B cell (primary cell): ENCODE results near the gene SERGEF. TPM values are rescaled to one million over a fixed set of nuclear protein-coding genes. Genes with fewer than 3 reads are reported as not detected.
"Not testable (repeated sequence)": the region's sequence is repeated elsewhere in the genome, so short reads cannot be mapped to it uniquely, and the experiment has no call there.

Source experiments
- ATAC-seq: fragments of 200-7000 bp; cut with Tn5 transposase; one replicate; pipeline ENCODE4 v1.10.0; 2021; ENCODE audit warnings: low read depth, mild to moderate bottlenecking, moderate number of reproducible peaks, moderate library complexity
- CTCF ChIA-PET: fragments of 350-600 bp; sonication (Branson Sonifier 250); formaldehyde crosslinking; loops from one replicate; lab custom pipeline; 2021; ENCODE audit warnings: antibody characterized with exemption, inconsistent platforms; lab: Charles Lee
- POLR2A ChIA-PET: fragments of 350-600 bp; sonication (Branson Sonifier 250); formaldehyde crosslinking; loops from one replicate; lab custom pipeline; 2021; ENCODE audit warnings: antibody characterized with exemption; lab: Charles Lee
- DNase-seq: peaks from one replicate; pipeline ENCODE4 v3.0.0; 2013
- H2AFZ ChIP-seq: 2 replicates; pipeline ENCODE4 v1.6.1; 2012; ENCODE audit warnings: mild to moderate bottlenecking, low read depth, low read length; ENCODE audit not compliant: insufficient read depth, poor library complexity, severe bottlenecking
- H3K27ac ChIP-seq, 2 donors: 1 replicate in 1 of 2; 2 replicates in 1 of 2; pipeline ENCODE4 v1.5.1; 2012 to 2013; ENCODE audit warnings: low read length in 2 of 2, mild to moderate bottlenecking in 2 of 2, moderate library complexity in 1 of 2
- H3K27me3 ChIP-seq, 4 experiments: fragments of 200-600 bp in 1 of 4; sonication (generic) in 1 of 4; replicated peaks in 1 of 4; 1 replicate in 2 of 4; 2 replicates in 2 of 4; pipeline versions ENCODE4 v1.6.1 to v1.7.0; 2013 to 2016; ENCODE audit warnings: low read length in 3 of 4, mild to moderate bottlenecking in 2 of 4, mixed read lengths in 1 of 4, moderate library complexity in 1 of 4; ENCODE audit not compliant: insufficient read depth in 4 of 4, control insufficient read depth in 3 of 4; ENCODE audit errors: control extremely low read depth in 1 of 4
- H3K36me3 ChIP-seq, 2 experiments: replicated peaks in 1 of 2; 1 replicate in 1 of 2; 2 replicates in 1 of 2; pipeline versions ENCODE4 v1.6.1 to v1.7.1; 2013; ENCODE audit warnings: low read length in 1 of 2; ENCODE audit not compliant: insufficient read depth in 2 of 2, control insufficient read depth in 1 of 2; ENCODE audit errors: control extremely low read depth in 1 of 2, extremely low read depth in 1 of 2
- H3K4me1 ChIP-seq, 2 donors: fragments of 200-600 bp in 1 of 2; sonication (generic) in 1 of 2; 1 replicate in 1 of 2; 2 replicates in 1 of 2; pipeline versions ENCODE4 v1.5.1 to v1.6.1; 2013 to 2017; ENCODE audit warnings: low read length in 2 of 2; ENCODE audit not compliant: control insufficient read depth in 2 of 2, insufficient read depth in 2 of 2
- H3K4me2 ChIP-seq: replicated peaks from 2 replicates; pipeline ENCODE3; 2012; ENCODE audit warnings: mild to moderate bottlenecking, low read depth, low read length; ENCODE audit not compliant: poor library complexity, severe bottlenecking
- H3K4me3 ChIP-seq, 5 experiments: fragments of 200-600 bp in 1 of 5; sonication (generic) in 1 of 5; 1 replicate in 3 of 5; 2 replicates in 2 of 5; pipeline versions ENCODE4 v1.5.1 to v1.7.0; 2011 to 2016; ENCODE audit warnings: low read length in 4 of 5, mild to moderate bottlenecking in 4 of 5, low read depth in 2 of 5, control low read depth in 1 of 5, moderate library complexity in 1 of 5; ENCODE audit not compliant: insufficient read depth in 1 of 5; ENCODE audit errors: control extremely low read depth in 1 of 5, extremely low read depth in 1 of 5
- H3K79me2 ChIP-seq: fragments of 200-600 bp; sonication (generic); one replicate; pipeline ENCODE4 v1.6.0; 2016; ENCODE audit warnings: low read length; ENCODE audit not compliant: control insufficient read depth, insufficient read depth
- H3K9ac ChIP-seq: fragments of 200-600 bp; sonication (generic); 2 replicates; pipeline ENCODE4 v1.6.1; 2017; ENCODE audit warnings: mild to moderate bottlenecking, low read length, moderate library complexity
- H3K9me3 ChIP-seq, 3 donors: one replicate each; pipeline versions ENCODE4 v1.6.1 to v1.7.1; 2013; ENCODE audit warnings: low read length in 2 of 3; ENCODE audit not compliant: control insufficient read depth in 2 of 3, insufficient read depth in 1 of 3; ENCODE audit errors: control extremely low read depth in 1 of 3
- H4K20me1 ChIP-seq: 2 replicates; pipeline ENCODE4 v1.6.0; 2012; ENCODE audit warnings: mild to moderate bottlenecking, low read length; ENCODE audit not compliant: insufficient read depth, control insufficient read depth, poor library complexity, severe bottlenecking
- H3K27ac Mint-ChIP-seq: one replicate; pipeline ENCODE4 v1.8.0; 2021; ENCODE audit warnings: mixed read lengths
- H3K27me3 Mint-ChIP-seq: one replicate; pipeline ENCODE4 v1.8.0; 2021; ENCODE audit warnings: mixed read lengths
- H3K4me1 Mint-ChIP-seq: one replicate; pipeline ENCODE4 v1.8.0; 2021; ENCODE audit warnings: mixed read lengths
- H3K4me3 Mint-ChIP-seq: one replicate; pipeline ENCODE4 v1.8.0; 2021; ENCODE audit warnings: mixed read lengths
- H3K9me3 Mint-ChIP-seq: one replicate; pipeline ENCODE4 v1.8.0; 2022; ENCODE audit warnings: mixed read lengths; ENCODE audit not compliant: insufficient read depth
- CTCF ChIP-seq: fragments of 200-600 bp; IDR thresholded peaks from one replicate; pipeline ENCODE4 v1.8.0; 2022; ENCODE audit warnings: antibody characterized with exemption, mild to moderate bottlenecking
- EZH2 ChIP-seq: IDR thresholded peaks from 2 replicates; pipeline ENCODE4 v1.6.1; 2012; ENCODE audit warnings: borderline replicate concordance, low read depth, mild to moderate bottlenecking, moderate library complexity, low read length; ENCODE audit not compliant: insufficient read depth, poor library complexity, severe bottlenecking
- WGBS: methylation state at CpG from one replicate; pipeline ENCODE4 v1.1.5; 2013; ENCODE audit warnings: missing lambda C conversion rate; ENCODE audit not compliant: insufficient coverage; 5-methylcytosine and 5-hydroxymethylcytosine counted together
- intact Hi-C: fragments of 100-400 bp; cut with micrococcal nuclease; formaldehyde crosslinking; loops from one replicate; pipeline ENCODE4 v1.10.0; 2022
- polyA plus RNA-seq: library from polyadenylated mRNA; depleted of rRNA; stranded (reverse); fragments of >200 nt; gene quantifications from 2 replicates; pipeline ENCODE4 v1.2.3, GENCODE V29; 2012
- total RNA-seq, 2 donors: library from RNA; stranded (reverse); fragments of 120-200 nt in 1 of 2; gene quantifications; 1 replicate in 1 of 2; 2 replicates in 1 of 2; pipeline versions ENCODE4 v1.2.3 to v1.2.4, GENCODE V29; 2013 to 2022

Gene SERGEF
- total and polyA plus RNA-seq, 2 donors (not counting 1 experiment from before 2014, with no cell fraction given) = 24.2 to 54.3 TPM

GRCh38 chr11:17897495-17897894 lies 115.4 kb downstream of the SERGEF start:
- Histone ChIP-seq H3K9me3 (no peaks in the 10 kb centered on the region), H3K4me2 (no peak overlapping the region), H3K36me3 (peaks cover 0 to 18% of the 10 kb centered on the region in 2 experiments), H2AFZ (no peak overlapping the region), H3K27me3 (no peaks in the 10 kb centered on the region), H3K27ac (no peak overlapping the region), H3K9ac (no peak overlapping the region), H3K4me1 (no peaks in the 10 kb centered on the region), H4K20me1 (no peaks in the 10 kb centered on the region), H3K4me3 (no peak overlapping the region), H3K79me2 (no peaks in the 10 kb centered on the region)
- no peak for ATAC-seq
- intact Hi-C loops = no loop called here
- no peak for DNase-seq
- Mint-ChIP-seq H3K27me3 (no peaks in the 10 kb centered on the region), H3K4me1 (no peaks in the 10 kb centered on the region), H3K4me3 (no peak overlapping the region), H3K9me3 (no peaks in the 10 kb centered on the region), H3K27ac (no peak overlapping the region)
- ChIA-PET CTCF (no interaction called here), POLR2A (no interaction called here)
- TF ChIP-seq EZH2 (no peak), CTCF (no peak)
- WGBS = no CpG with 5 or more reads among the region's 1 CpG

DNA sequence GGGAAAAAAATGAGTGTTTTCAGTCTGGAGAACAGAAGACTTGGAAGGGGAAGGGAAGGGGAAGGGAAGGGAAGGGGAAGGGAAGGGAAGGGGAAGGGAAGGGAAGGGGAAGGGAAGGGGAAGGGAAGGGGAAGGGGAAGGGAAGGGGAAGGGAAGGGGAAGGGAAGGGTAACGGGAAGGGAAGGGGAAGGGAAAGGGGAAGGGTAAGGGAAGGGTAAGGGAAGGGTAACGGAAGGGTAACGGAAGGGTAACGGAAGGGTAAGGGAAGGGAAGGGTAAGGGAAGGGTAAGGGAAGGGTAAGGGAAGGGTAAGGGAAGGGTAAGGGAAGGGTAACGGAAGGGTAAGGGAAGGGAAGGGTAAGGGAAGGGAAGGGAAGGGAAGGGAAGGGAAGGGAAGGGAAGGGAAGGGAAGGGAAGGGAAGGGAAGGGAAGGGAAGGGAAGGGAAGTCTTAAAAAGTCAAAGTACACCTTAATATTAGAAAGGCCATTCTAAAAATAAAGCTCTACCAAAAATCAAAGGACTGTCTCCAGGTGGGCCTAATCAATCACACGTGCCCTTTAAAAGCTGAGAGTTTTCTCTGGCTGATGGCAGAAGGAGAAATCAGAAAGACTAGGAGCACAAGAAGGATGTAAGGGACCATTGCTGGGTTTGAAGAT lies 116.2 kb downstream of the SERGEF start:
- POLR2A ChIA-PET, H3K27ac ChIP-seq, H3K4me1 Mint-ChIP-seq, H3K4me3 ChIP-seq, H4K20me1 ChIP-seq, H3K9ac ChIP-seq, H3K27me3 Mint-ChIP-seq, H3K4me1 ChIP-seq, H3K4me2 ChIP-seq, ATAC-seq, H3K9me3 Mint-ChIP-seq, intact Hi-C loops, H3K27ac Mint-ChIP-seq, DNase-seq, H3K79me2 ChIP-seq, H2AFZ ChIP-seq, H3K9me3 ChIP-seq, H3K4me3 Mint-ChIP-seq, H3K27me3 ChIP-seq: not testable (repeated sequence)
- WGBS = 100% methylated on average over 3 of the region's 6 CpGs
- CTCF ChIA-PET = interaction anchor here (0.5 kb wide), 1 partner anchor 222 kb away, joined by 3 read pairs; no protein-coding TSS in a partner anchor
- H3K36me3 ChIP-seq = peaks cover 0 to 16% of the 10 kb centered on the region in 2 experiments
